ENCODE measurements around the gene PIGU. TPM values are rescaled to one million over a fixed set of nuclear protein-coding genes. Genes with fewer than 3 reads are reported as not detected.

PIGU gene
- total and polyA plus RNA-seq, 12 donors: 11.0 to 23.8 (median 14.6) TPM

- intact Hi-C loops (cut with DNase I): no loop called here
- no peaks in the 10 kb centered on the region for H3K27me3 ChIP-seq
- H3K4me3 ChIP-seq: no peak overlapping the region
- no peaks in the 10 kb centered on the region for H3K9me3 ChIP-seq
- ATAC-seq (no peak), DNase-seq (no peak)
- H3K36me3 ChIP-seq: no peaks in the 10 kb centered on the region
- no peak for TF ChIP-seq CTCF (IDR thresholded peaks at IDR 0.05)
- WGBS, 2 donors: 92 to 97% methylated on average over 3 of the region's 3 CpGs
- H3K27ac ChIP-seq: no peak overlapping the region
- no peaks in the 10 kb centered on the region for H3K4me1 ChIP-seq
Measured at GRCh38 chr20:34683667-34684066, 6.8 kb upstream of the PIGU start.

GRCh38 chr20:34680586-34681175, 3.8 kb upstream of the PIGU start:
- Histone ChIP-seq H3K27me3 (no peaks in the 10 kb centered on the region), H3K36me3 (no peaks in the 10 kb centered on the region), H3K9me3 (no peaks in the 10 kb centered on the region), H3K4me3 (no peak overlapping the region), H3K27ac (peak overlapping the region in 2 of 10 donors; percentile 22 to 34), H3K4me1 (peaks cover 0 to 16% (median 9%) of the 10 kb centered on the region in 9 donors)
- DNase-seq (no peak), ATAC-seq (no peak)
- TF ChIP-seq CTCF (IDR thresholded peaks at IDR 0.05): no peak
- intact Hi-C loops (cut with DNase I): no loop called here

GRCh38 chr20:34675993-34676641, 775 bp downstream of the PIGU start:
- Histone ChIP-seq H3K36me3 (no peaks in the 10 kb centered on the region), H3K27ac (peak overlapping the region in 9 of 10 donors; percentile 53 to 89 (median 79)), H3K9me3 (no peaks in the 10 kb centered on the region), H3K4me3 (peak overlapping the region; percentile 50 to 84 (median 76)), H3K4me1 (peaks cover 0 to 20% (median 11%) of the 10 kb centered on the region in 9 donors), H3K27me3 (no peaks in the 10 kb centered on the region)
- TF ChIP-seq CTCF (IDR thresholded peaks at IDR 0.05): no peak
- intact Hi-C loops (cut with DNase I): loop anchor here in 3 of 10 donors (2.0 to 5.0 kb wide), 3 partner anchors 29 to 69 kb away; partner anchors contain the start of gene TP53INP2 (in 1 of the 3)
- no peak for ATAC-seq
- no peak for DNase-seq
- WGBS, 2 donors: 1% methylated on average over 14 of the region's 14 CpGs

GRCh38 chr20:34675561-34675960, 1.3 kb downstream of the PIGU start:
- H3K4me3 ChIP-seq: peak overlapping the region in 3 of 10 donors; percentile 75 to 78 (median 76)
- TF ChIP-seq CTCF (IDR thresholded peaks at IDR 0.05): no peak
- peaks cover 0 to 20% (median 11%) of the 10 kb centered on the region in 9 donors for H3K4me1 ChIP-seq
- no peaks in the 10 kb centered on the region for H3K27me3 ChIP-seq
- peak overlapping the region in 1 of 10 donors; percentile 76 for H3K27ac ChIP-seq
- intact Hi-C loops (cut with DNase I): loop anchor here in 2 of 10 donors (5.0 kb wide), 2 partner anchors 38 to 68 kb away; no protein-coding TSS in a partner anchor
- H3K9me3 ChIP-seq: no peaks in the 10 kb centered on the region
- WGBS, 2 donors: 24 to 29% methylated on average over 3 of the region's 3 CpGs
- H3K36me3 ChIP-seq: no peaks in the 10 kb centered on the region
- DNase-seq (no peak), ATAC-seq (no peak)

Data from heart right ventricle (tissue), 16 donors.